NCI-H2081 treated with DMSO at 0.1 percent for 48 hours (cell line): ENCODE measurements around the gene SETD7.
A peak's percentile ranks its signal among the peaks of the same experiment; 100 is the strongest.

Experiments used
- DNase-seq: peaks from one replicate; lab custom pipeline; 2025; lab: John Stamatoyannopoulos, UW

Gene SETD7

DNA sequence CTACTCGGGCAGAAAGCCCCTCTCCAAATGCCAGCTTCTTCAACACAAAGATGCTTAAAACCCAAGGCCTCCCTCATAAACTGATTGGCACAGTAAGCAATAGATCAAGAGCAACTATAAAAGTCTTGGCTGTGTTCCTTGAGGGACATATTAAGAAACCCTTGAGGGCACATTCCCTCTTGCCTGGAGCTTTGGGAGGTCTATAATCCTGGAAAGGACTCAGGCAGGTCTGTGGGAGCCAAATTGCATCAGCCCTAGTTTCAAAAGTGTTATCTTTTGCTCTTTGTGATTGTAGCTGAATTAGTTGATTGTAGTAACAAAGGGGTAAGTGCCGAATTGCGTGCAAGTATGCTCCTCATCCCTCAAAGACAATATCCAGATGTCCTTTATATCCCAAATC is 18.6 kb upstream of the SETD7 start:
- no peak for DNase-seq

DNA sequence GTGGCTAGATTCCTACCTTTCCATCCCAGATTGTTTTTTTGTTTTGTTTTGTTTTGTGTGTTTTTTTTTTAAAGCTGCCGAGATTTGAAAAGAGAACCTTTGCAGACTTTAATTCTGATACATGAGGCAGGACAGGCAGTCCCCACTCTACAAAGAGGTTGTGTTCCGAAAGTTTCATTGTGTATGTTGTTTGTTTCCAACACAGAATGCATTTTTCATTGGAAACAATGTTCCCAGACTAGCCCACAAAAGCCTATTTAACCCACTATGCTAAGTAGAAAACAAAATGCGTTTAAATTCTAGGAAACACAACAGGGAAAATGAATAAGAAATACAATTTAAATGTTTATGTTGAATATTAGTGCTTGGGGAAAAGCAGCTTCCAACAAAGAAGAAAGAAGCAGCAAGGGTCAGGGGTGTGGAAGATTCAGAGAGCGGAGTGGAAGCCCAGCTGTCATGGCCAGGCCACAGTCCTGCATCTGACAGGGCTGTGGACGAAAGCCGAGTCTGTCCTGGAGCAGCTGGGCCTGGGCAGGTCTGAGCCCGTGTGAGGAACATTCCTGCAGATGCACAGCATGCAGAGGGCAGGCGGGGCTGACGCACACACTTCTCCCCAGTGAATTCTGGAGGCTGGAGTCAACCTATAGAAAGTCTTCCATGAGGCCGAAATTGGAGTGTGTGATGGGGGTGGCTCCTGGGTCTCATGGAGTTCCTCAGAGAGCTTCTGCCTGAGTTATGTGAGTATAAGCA is 12.4 kb upstream of the SETD7 start:
- no peak for DNase-seq

- DNase-seq: no peak
These were observed 11.3 kb upstream of the SETD7 start for GRCh38 chr4:139567159-139567870.

DNA sequence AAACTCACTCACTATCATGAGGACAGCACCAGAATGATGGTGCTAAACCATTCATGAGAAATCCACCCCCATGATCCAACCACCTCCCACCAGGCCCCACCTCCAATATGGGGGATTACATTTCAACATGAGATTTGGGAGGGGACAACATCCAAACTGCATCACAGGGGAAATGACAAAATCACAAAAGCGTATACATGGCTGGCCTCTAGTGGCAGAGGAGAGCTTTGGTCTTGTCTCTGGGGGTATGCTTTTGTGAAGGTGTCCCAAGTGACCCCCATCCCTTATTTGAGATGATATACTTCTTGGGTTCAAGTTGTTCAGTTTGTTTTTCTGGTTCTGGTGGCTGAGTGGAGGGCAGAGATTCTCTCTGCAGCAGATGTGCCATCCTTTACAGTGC is 8.5 kb upstream of the SETD7 start:
- DNase-seq: no peak

GRCh38 chr4:139563515-139563914 is 7.5 kb upstream of the SETD7 start:
- DNase-seq: no peak

DNA sequence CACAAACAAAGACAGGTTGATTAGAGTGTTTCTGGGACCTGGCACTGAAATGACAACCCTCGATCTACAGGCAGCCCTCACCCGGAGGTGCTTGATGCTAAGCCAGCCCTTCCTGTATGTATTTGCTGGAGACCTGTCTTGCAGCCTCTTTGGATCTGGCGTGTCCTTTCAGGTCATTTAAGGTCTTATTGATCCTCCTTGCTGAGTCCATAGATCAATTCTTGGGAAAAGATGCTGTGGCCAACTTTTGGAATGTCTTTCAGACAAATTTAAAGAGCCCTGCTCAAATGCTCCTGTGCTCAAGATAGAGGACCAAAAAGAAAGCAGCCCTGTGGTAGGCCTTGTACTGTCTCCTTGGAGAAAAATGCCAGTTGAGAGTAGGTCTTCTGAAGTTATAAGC is 6.8 kb upstream of the SETD7 start:
- no peak for DNase-seq

DNA sequence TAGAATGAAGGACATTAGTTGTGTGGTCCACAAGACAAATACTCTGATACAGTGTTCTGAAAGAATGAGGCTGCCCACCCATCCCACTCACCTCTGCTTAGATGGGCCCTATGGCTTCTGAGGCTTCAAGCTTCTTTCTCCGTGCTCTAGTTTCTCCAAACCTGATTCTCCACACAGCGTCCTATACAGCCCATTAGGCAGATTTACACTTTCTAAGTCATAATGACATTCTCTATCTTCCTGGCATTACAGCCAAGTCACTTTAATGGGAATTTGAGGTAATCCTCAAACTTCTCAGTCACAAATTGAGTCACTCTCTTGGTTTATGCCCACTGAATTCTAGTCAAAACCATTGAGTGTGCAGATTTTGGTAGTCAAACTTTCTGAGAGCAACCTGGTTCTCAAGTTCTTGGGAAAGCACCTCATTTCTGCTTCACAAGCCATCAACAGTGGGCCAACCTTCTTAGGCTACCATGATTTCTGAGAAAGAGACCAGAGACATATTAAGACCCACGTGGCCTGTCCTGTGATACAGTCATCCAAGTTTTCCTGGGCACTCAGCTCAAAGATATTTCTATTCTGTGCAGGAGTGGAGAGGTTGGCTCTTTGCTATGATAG is 6.2 kb upstream of the SETD7 start:
- DNase-seq: no peak

GRCh38 chr4:139560406-139561104 is 4.5 kb upstream of the SETD7 start:
- DNase-seq: no peak

DNA sequence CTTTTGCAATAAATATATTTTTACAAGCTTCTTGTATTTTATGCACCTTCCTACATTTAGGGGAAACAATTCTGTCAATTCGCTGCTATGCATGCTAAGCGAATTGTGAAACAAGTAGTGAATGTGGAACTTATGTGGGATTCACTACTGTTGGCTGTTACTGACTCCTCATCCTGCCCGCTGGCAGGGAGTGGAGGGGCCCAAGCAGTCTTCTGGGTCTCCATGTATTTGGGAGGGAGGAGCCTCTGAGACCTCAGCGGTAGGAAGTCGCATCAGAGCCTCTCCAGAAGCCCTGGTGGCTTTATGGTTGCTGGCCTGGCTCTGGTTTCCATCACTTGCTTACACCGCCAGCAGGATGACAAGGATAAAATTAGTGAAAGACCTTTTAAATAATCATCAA is 3.7 kb upstream of the SETD7 start:
- DNase-seq: no peak

GRCh38 chr4:139559089-139559479 is 3.1 kb upstream of the SETD7 start:
- no peak for DNase-seq

DNA sequence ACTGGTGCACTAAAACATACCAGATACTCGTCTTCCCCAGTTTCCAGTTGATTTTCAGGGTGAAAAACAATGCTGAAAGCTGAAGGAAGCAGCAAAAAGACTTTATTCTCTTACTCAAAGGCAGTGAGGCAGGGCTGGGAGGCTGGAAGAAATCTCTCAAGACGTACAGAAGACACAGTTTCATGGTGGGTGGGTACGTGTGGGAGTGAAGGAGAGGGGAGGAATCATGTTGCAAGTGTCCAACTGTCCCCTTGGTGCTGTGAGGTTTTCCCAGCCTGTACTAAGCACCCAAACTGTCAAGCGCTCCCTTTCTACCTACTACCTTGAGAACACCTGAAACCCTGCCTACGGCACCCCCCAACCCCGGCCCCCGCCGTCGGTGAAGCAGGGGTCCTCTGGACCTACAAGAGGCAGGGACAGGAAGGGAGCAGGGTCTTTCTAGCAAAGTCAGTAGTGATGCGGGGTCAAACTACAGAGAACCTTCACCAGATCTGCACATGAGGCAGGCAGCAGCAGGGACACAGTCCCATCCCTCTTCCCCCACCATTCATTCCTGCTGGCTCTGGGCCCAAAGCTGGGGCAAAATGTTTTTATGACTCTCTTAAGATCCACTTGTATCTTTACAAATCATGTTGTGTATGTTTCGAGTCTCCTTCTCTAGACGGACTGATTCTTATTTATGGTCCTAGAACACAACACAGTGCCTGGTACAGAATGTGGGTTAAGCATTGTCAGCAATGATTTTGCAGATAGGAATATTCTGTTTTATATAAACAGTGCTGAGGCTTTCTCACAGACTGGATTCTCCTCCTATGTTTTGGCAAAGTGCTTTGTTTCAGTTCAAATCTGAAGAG is 2.4 kb upstream of the SETD7 start:
- no peak for DNase-seq

- no peak for DNase-seq
These were observed 1.6 kb upstream of the SETD7 start for GRCh38 chr4:139557556-139558110.

DNA sequence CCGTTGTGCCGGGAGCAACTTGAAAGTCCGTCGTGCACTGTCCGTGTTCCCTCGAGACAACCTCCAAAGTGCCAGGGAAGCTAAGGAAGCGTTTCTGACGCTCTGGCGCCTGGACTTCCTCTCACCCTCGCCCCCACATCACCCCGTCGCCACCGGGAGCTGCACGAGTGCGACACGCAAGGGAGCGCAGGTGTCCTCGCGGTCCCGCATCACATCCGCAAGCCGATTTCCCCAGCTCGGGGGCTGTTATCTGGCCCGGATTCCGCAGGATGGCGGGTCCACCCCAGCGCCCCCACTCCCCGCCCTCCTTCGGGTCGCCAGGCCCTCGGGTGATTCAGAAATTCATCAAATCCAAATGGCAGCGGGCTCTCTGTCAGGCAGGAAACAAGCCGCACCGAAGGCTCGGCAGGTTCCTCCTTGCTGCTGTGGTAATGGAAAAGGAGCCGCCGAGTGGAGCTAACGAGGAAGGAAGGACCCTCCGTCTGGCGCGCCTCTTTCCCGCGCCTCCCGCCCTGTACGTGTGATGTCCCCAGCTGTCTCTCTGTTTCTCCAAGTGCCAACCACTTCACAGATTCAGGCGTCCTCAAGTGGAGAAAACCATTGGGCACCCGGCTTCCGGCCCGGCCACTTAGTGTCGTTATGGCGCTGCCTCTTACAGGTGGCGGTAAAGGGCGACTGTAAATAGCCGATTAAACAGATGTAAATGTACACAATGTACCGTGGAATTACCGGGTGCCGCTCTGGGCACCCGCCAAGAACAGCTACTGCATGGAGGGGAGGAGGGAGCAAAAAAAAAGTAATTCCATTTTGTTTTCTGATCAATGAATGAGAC is 921 bp upstream of the SETD7 start:
- peak; percentile 27 for DNase-seq

DNA sequence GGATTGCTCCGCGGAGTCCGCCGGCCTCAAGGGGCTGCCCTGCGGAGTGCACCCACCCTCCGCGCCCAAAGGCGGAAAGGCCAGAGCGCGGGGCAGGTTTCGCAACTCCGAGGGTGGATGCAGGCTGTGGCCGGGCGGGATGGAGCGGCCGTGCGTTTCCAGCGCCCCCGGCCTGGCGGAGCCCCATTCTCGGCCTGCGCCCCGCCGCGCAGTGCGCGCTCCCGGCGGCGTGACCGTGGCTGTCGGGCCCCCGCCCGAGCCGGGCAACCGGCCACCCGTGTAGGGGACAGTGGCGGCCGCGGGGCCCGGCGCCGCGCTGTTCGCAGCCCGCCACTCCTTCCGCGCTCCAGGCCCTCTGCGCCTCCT is 331 bp downstream of the SETD7 start:
- no peak for DNase-seq

- no peak for DNase-seq
These were observed 920 bp downstream of the SETD7 start for GRCh38 chr4:139554893-139555704.

GRCh38 chr4:139554642-139554892 is 1.5 kb downstream of the SETD7 start:
- no peak for DNase-seq

DNA sequence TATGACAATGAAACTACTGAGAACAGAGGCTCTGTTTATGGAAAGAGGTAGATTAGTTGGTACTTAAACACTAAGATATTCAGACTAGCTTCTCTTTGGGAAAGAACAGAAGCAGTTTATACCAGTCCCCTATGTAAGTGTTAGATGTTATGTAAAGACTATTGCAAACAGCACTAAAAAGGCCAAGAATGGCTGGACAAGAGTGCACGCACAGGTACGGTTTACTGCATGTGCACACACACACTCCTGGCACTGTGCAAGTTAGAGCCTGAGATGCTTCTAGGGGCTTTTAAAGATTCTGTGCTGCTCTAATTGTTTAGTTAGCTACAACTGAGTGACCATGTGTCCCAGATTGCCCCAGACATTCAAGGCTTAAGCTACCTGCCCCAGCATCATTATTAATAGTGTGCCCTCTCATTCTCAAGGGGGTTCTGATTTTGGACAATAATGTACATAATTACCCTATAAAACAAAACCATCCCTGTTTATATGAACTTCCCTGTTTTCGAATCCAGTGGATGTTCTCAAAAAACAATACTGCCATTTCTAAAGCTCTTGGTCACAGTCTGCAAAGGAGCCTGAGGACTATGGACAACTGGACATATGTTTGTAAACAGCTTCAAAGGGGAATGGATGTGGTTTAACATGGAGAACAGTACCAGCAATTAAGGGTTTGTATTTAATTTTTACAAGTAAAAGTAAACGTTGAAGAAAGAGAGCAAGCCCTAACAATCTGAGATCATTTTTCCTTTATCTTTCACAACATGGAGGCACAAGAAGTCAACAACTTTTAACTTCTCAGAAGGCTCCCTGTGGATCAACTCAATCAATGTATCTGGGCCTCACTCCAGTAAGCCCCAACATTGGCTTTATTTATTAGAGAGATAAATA is 2.0 kb downstream of the SETD7 start:
- DNase-seq: no peak

- no peak for DNase-seq
These were observed 3.3 kb downstream of the SETD7 start for GRCh38 chr4:139552517-139553307.
